COLO668 (cell line): ENCODE results near the gene STH.

Experiments used
- DNase-seq: peaks from one replicate; lab custom pipeline; 2025; ENCODE audit not compliant: unreplicated experiment; lab: John Stamatoyannopoulos, UW

The STH gene

DNA sequence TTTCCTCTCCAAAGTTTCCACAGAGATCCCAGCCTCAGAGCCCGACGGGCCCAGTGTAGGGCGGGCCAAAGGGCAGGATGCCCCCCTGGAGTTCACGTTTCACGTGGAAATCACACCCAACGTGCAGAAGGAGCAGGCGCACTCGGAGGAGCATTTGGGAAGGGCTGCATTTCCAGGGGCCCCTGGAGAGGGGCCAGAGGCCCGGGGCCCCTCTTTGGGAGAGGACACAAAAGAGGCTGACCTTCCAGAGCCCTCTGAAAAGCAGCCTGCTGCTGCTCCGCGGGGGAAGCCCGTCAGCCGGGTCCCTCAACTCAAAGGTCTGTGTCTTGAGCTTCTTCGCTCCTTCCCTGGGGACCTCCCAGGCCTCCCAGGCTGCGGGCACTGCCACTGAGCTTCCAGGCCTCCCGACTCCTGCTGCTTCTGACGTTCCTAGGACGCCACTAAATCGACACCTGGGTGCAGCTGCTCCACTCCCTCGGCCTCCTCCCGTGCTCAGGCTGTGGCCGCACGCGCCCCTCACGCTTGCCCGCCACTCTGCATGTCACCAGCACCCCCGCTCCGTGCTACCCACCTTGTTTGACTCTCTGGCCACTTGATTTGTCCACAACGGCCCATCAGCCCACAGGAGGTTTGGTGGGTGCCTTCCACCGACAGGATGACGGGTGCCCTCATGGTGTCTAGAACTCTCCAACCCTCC, 15.3 kb upstream of the STH start:
- DNase-seq: no peak

GRCh38 chr17:45984368-45984767, 14.7 kb upstream of the STH start:
- no peak for DNase-seq

GRCh38 chr17:45985447-45985846, 13.6 kb upstream of the STH start:
- DNase-seq: no peak

- no peak for DNase-seq
Measured at GRCh38 chr17:45986056-45986455, 13.0 kb upstream of the STH start.

GRCh38 chr17:45987706-45988105, 11.3 kb upstream of the STH start:
- DNase-seq: no peak

- no peak for DNase-seq
Measured at GRCh38 chr17:45989759-45990158, 9.3 kb upstream of the STH start.

- no peak for DNase-seq
Measured at GRCh38 chr17:45990886-45991285, 8.2 kb upstream of the STH start.

GRCh38 chr17:45991341-45991740, 7.7 kb upstream of the STH start:
- DNase-seq: no peak

GRCh38 chr17:45992175-45992574, 6.9 kb upstream of the STH start:
- DNase-seq: no peak

DNA sequence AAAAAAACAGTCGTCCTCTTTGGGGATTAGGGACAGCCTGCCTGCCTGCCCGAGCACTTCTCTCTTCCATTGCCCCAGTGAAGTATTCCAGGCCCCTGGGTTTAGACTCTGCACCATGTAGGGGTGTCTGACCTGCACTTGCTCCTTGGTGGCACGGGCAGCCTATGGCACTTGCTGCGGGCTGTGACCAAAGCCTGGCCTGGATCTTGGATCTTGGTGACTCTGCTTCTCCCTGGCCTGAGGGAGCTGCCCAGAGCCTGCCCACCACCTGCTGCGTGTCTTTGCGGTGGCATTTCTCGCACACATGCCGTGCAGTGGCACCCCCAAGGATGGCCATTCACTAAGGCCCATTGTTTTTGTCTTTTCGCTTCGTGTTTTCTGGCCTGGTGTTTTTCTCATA, 6.1 kb upstream of the STH start:
- no peak for DNase-seq

- DNase-seq: no peak
Measured at GRCh38 chr17:45993962-45994627, 5.0 kb upstream of the STH start.

- no peak for DNase-seq
Measured at GRCh38 chr17:45994987-45995386, 4.1 kb upstream of the STH start.

DNA sequence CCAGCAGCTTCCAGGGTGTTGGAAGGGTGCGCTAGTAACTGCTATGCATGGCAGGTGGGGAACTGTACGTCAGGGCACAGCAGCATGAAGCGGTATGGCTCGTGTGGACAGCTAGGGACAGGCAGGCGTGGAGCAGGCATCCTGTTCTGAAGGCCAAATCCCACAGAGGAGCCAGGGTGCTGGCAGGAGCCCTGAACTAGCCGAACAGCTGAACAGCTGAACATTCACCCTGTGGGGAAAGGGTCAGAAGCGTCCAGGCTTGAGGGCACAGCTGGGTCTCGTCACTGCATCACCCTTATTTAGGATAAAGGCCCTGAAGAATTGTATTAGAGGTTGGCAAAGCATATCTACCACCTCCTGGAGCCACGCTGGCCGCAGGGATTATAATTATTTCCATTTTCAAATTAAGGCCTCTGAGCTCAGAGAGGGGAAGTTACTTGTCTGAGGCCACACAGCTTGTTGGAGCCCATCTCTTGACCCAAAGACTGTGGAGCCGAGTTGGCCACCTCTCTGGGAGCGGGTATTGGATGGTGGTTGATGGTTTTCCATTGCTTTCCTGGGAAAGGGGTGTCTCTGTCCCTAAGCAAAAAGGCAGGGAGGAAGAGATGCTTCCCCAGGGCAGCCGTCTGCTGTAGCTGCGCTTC, 3.3 kb upstream of the STH start:
- no peak for DNase-seq

DNA sequence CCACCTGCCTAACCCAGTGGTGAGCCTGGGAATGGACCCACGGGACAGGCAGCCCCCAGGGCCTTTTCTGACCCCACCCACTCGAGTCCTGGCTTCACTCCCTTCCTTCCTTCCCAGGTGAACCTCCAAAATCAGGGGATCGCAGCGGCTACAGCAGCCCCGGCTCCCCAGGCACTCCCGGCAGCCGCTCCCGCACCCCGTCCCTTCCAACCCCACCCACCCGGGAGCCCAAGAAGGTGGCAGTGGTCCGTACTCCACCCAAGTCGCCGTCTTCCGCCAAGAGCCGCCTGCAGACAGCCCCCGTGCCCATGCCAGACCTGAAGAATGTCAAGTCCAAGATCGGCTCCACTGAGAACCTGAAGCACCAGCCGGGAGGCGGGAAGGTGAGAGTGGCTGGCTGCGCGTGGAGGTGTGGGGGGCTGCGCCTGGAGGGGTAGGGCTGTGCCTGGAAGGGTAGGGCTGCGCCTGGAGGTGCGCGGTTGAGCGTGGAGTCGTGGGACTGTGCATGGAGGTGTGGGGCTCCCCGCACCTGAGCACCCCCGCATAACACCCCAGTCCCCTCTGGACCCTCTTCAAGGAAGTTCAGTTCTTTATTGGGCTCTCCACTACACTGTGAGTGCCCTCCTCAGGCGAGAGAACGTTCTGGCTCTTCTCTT, 2.6 kb upstream of the STH start:
- no peak for DNase-seq

- no peak for DNase-seq
Measured at GRCh38 chr17:45997166-45997565, 1.9 kb upstream of the STH start.

GRCh38 chr17:45997624-45998023, 1.4 kb upstream of the STH start:
- no peak for DNase-seq

- no peak for DNase-seq
Measured at GRCh38 chr17:45999900-46000290, 845 bp downstream of the STH start.

GRCh38 chr17:46000292-46000691, 1.2 kb downstream of the STH start:
- no peak for DNase-seq

- no peak for DNase-seq
Measured at GRCh38 chr17:46000757-46001156, 1.7 kb downstream of the STH start.

- DNase-seq: no peak
Measured at GRCh38 chr17:46001390-46002310, 2.6 kb downstream of the STH start.
